ENCODE measurements around the gene SEC22C. TPM values are rescaled to one million over a fixed set of nuclear protein-coding genes. Genes with fewer than 3 reads are reported as not detected.
A peak's percentile ranks its signal among the peaks of the same experiment; 100 is the strongest.

The SEC22C gene
- total RNA-seq, 3 donors from 2014 or later = 48.8 to 68.8 (median 61.9) TPM

DNA sequence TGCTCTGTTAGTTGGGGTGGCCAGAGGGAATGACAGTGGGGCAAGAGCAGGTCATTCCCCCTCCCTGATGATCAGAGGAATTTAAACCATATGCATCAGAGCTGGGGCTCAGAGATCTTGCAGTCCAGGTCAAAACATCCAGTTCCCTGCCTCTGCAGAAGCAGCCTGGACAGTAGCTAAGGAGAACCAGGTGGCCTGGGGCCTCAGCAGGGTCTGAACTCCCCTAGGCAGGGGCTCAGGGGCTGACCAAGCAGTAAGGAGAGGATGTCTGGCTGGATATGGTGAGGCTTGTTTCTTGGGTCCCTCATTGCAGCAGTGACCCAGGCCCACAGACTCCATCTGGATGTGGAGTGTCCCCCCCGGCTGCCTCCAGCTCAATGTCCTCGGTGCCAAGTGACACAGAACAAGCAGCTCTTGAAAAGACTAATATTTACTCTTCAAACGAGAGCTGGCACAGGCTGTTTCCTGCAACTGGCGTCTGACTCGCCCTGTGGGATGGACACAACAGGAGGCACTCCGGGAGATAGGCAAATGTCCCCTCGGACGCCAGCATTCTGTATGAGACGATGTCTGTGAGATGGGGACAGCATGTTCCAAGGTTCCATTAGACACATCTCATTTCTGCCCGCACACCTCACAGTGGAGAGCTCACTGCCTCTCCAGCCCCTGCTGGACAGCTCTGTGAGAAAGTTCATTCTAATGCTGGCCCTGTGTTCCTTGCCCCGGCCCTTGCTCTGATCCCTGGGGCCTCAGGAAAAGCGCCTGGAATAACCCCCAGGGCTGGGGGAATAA lies 37.1 kb downstream of the SEC22C start:
- intact Hi-C loops (cut with DNase I; ENCODE audit: low total_unique reads) = loop anchor here (5.0 kb wide), 2 partner anchors 1347 to 1422 kb away; partner anchors contain the start of gene CTNNB1
- no peaks in the 10 kb centered on the region for H3K27me3 ChIP-seq
- no peak overlapping the region for H3K4me3 ChIP-seq
- no peaks in the 10 kb centered on the region for H3K36me3 ChIP-seq
- peak; percentile 61 to 81 for DNase-seq (ENCODE audit: low spot score in 2 of 2)
- H3K9me3 ChIP-seq = no peaks in the 10 kb centered on the region
- no peak for TF ChIP-seq POLR2AphosphoS5 (IDR thresholded peaks at IDR 0.05)
- TF ChIP-seq, protein P1, sequence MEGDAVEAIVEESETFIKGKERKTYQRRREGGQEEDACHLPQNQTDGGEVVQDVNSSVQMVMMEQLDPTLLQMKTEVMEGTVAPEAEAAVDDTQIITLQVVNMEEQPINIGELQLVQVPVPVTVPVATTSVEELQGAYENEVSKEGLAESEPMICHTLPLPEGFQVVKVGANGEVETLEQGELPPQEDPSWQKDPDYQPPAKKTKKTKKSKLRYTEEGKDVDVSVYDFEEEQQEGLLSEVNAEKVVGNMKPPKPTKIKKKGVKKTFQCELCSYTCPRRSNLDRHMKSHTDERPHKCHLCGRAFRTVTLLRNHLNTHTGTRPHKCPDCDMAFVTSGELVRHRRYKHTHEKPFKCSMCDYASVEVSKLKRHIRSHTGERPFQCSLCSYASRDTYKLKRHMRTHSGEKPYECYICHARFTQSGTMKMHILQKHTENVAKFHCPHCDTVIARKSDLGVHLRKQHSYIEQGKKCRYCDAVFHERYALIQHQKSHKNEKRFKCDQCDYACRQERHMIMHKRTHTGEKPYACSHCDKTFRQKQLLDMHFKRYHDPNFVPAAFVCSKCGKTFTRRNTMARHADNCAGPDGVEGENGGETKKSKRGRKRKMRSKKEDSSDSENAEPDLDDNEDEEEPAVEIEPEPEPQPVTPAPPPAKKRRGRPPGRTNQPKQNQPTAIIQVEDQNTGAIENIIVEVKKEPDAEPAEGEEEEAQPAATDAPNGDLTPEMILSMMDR (IDR thresholded peaks at IDR 0.05) = no peak
- TF ChIP-seq POLR2A (IDR thresholded peaks at IDR 0.05) = no peak
- peak overlapping the region; percentile 71 to 83 for H3K27ac ChIP-seq
- H3K4me1 ChIP-seq = peaks cover 0 to 4% of the 10 kb centered on the region in 2 donors

DNA sequence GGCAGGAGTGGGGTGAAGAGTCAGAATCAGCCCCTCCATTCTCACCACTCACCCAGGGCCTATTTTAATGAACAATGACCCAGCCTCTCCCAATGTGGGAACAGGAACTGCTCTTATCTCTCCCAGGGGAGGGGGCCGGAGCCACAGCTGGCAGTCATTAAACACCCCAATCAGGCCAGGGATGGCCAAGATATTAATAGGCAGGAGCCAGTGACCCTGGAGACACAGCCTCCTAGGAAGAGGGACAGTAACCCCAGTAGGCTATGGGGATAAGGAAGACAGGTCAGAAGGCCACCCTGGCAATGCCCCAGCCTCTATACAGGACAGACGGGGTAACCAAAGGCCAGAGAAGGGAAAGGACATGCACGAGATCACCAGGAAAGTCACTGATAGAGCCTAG lies 40.7 kb downstream of the SEC22C start:
- DNase-seq (ENCODE audit: low spot score in 2 of 2) = no peak
- Histone ChIP-seq H3K27me3 (no peaks in the 10 kb centered on the region), H3K36me3 (no peaks in the 10 kb centered on the region), H3K4me1 (peaks cover 0 to 4% of the 10 kb centered on the region in 2 donors), H3K9me3 (no peaks in the 10 kb centered on the region), H3K27ac (no peak overlapping the region), H3K4me3 (no peak overlapping the region)
- intact Hi-C loops (cut with DNase I; ENCODE audit: low total_unique reads) = no loop called here
- TF ChIP-seq POLR2AphosphoS5 (IDR thresholded peaks at IDR 0.05) = no peak
- TF ChIP-seq, protein P1 (IDR thresholded peaks at IDR 0.05) = no peak

DNA sequence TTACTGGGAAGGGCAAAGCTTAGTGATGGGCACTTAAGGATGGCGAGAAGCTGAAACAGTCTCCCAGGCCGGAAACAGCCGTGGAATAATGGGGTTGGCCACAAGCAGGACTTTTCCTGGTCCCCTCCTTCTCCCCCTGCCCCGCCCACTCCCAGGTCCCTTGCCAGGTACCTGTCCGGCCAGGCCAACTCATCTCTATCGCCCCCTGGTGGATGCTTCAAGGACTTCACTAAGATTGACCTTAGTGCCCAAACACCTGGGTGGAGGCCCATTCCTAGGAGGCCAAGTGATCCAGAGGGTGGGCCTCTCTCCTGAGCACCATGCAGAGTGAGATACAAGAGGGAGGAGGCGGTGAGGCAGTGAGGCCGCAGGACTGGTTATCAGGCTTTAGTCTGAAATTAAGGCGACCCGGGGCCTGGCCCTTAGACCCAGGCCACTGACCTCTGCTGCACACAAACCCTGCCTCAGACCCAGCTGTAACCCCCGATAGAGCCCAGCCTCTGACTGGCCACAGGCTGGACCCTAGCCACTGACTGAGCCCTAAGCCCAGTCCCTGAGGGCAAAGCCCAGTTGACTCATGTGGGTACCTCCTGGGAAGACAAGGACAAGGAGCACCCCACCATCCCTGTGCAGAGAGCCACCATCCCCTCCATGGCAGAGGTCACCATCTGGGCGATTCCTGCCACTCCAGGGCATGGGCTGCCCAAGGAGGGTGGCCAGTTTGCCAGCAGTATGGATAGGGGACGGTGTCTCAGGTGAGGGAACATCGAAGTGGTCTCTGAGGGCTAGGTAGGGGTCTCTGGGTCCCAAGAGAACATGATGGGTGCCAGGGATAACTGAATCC lies 41.7 kb downstream of the SEC22C start:
- H3K4me3 ChIP-seq = no peak overlapping the region
- peak; percentile 54 to 84 for DNase-seq (ENCODE audit: low spot score in 2 of 2)
- TF ChIP-seq POLR2AphosphoS5 (IDR thresholded peaks at IDR 0.05) = peak in 1 of 3 donors; percentile 29
- no peak for TF ChIP-seq POLR2A (IDR thresholded peaks at IDR 0.05)
- TF ChIP-seq, protein P1 (IDR thresholded peaks at IDR 0.05) = peak; percentile 56 to 82 (median 82)
- peak overlapping the region in 1 of 2 donors; percentile 19 for H3K27ac ChIP-seq
- H3K36me3 ChIP-seq = no peaks in the 10 kb centered on the region
- H3K27me3 ChIP-seq = no peaks in the 10 kb centered on the region
- intact Hi-C loops (cut with DNase I; ENCODE audit: low total_unique reads) = loop anchor here (2.0 kb wide), 1 partner anchor 103 kb away; no protein-coding TSS in a partner anchor
- peaks cover 0 to 4% of the 10 kb centered on the region in 2 donors for H3K4me1 ChIP-seq
- no peaks in the 10 kb centered on the region for H3K9me3 ChIP-seq

DNA sequence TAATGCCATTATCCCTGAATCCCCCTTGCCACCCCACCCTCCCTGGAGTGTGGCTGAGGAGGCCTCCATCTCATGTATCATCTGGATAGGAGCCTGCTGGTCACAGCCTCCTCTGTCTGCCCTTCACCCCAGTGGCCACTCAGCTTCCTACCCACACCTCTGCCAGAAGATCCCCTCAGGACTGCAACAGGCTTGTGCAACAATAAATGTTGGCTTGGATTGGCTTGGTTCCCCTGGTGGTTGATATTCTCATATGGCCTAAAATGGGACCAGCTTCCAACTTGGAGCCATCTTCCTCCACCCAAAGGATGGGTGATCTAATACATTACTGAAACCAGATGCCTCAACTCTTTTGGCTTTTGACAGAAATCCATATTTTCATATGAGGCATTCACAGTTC lies 44.4 kb downstream of the SEC22C start:
- intact Hi-C loops (cut with DNase I; ENCODE audit: low total_unique reads) = no loop called here
- Histone ChIP-seq H3K27ac (no peak overlapping the region), H3K4me1 (peaks cover 0 to 4% of the 10 kb centered on the region in 2 donors), H3K36me3 (no peaks in the 10 kb centered on the region), H3K4me3 (no peak overlapping the region), H3K9me3 (no peaks in the 10 kb centered on the region), H3K27me3 (no peaks in the 10 kb centered on the region)
- no peak for TF ChIP-seq POLR2AphosphoS5 (IDR thresholded peaks at IDR 0.05)
- TF ChIP-seq, protein P1 (IDR thresholded peaks at IDR 0.05) = no peak
- TF ChIP-seq POLR2A (IDR thresholded peaks at IDR 0.05) = no peak
- no peak for DNase-seq (ENCODE audit: low spot score in 2 of 2)

Data from breast epithelium (tissue), 4 donors.